Karpas-422 (cell line): Measurements from ENCODE around the gene EPAS1. TPM values are rescaled to one million over a fixed set of nuclear protein-coding genes. Genes with fewer than 3 reads are reported as not detected.

Experiments
- DNase-seq: peaks from one replicate; pipeline ENCODE4 v3.0.0-alpha.2; 2015
- H2AFZ ChIP-seq: fragments of 200-600 bp; sonication (generic); 2 replicates; pipeline ENCODE4 v1.6.1; 2014; ENCODE audit warnings: antibody characterized with exemption, low read length, mixed read lengths
- H3K27ac ChIP-seq: fragments of 200-600 bp; sonication (generic); 2 replicates; pipeline ENCODE4 v1.5.1; 2014; ENCODE audit warnings: mild to moderate bottlenecking, low read length, moderate library complexity
- H3K27me3 ChIP-seq: fragments of 200-600 bp; sonication (generic); 2 replicates; pipeline ENCODE4 v1.6.1; 2014; ENCODE audit warnings: low read length, mixed read lengths
- H3K36me3 ChIP-seq: fragments of 200-600 bp; sonication (generic); 2 replicates; pipeline ENCODE4 v1.6.1; 2014; ENCODE audit warnings: low read length, mixed read lengths; ENCODE audit not compliant: insufficient read depth
- H3K4me1 ChIP-seq: fragments of 200-600 bp; sonication (generic); 2 replicates; pipeline ENCODE4 v1.6.1; 2014; ENCODE audit warnings: mild to moderate bottlenecking, low read length, mixed read lengths
- H3K4me2 ChIP-seq: fragments of 200-600 bp; sonication (generic); 2 replicates; pipeline ENCODE4 v1.6.1; 2014; ENCODE audit warnings: low read length, low read depth, mild to moderate bottlenecking; ENCODE audit not compliant: poor library complexity, severe bottlenecking
- H3K4me3 ChIP-seq: fragments of 200-600 bp; sonication (generic); 2 replicates; pipeline ENCODE4 v1.5.1; 2014; ENCODE audit warnings: mild to moderate bottlenecking, antibody characterized with exemption, low read length, mixed read lengths
- H3K79me2 ChIP-seq: fragments of 200-600 bp; sonication (generic); 2 replicates; pipeline ENCODE4 v1.6.1; 2014; ENCODE audit warnings: mild to moderate bottlenecking, low read length, mixed read lengths
- H3K9ac ChIP-seq: fragments of 200-600 bp; sonication (generic); 2 replicates; pipeline ENCODE4 v1.6.0; 2014; ENCODE audit warnings: low read length
- H3K9me2 ChIP-seq: fragments of 200-600 bp; sonication (generic), shearing (Covaris generic); replicated peaks from 2 replicates; pipeline ENCODE4 v1.6.0; 2014; ENCODE audit warnings: mild to moderate bottlenecking, low read length, moderate library complexity; ENCODE audit not compliant: insufficient read depth
- H3K9me3 ChIP-seq: fragments of 300-700, 200-600 bp; sonication (generic); 2 replicates; pipeline ENCODE4 v1.6.1; 2014; ENCODE audit warnings: low read length, mixed read lengths
- H4K20me1 ChIP-seq: fragments of 200-600 bp; sonication (generic); 2 replicates; pipeline ENCODE4 v1.6.1; 2014; ENCODE audit warnings: mild to moderate bottlenecking, antibody characterized with exemption, low read length, low read depth; ENCODE audit not compliant: insufficient read depth
- total RNA-seq: library from RNA; depleted of rRNA; stranded (reverse); fragments of >200 nt; shearing (Covaris generic); gene quantifications from 2 replicates; pipeline ENCODE4 v1.2.3, GENCODE V29; 2014; ENCODE audit warnings: low replicate concordance

The EPAS1 gene
- total RNA-seq, 1 experiment from 2014 or later, result not detected

DNA sequence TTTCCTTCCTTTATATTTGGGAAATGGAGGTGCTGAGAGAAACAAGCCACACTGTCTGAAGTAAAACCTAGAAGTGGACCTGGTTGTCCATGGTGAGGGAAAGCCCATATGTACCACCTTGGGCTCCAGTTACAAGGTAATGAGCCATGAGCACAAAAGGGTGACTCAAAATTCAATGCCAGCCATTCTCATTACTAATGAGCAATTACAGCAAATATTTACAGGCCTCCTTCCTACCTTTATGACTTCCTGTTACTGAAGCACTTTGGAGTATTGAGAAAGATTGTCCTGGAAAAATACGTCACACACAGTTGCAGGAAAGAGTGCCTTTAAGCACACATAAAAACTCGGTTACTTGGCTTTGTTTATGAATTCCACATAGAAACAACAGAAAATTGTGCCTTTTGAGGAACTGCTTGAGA lies 9.1 kb downstream of the EPAS1 start:
- no peaks in the 10 kb centered on the region for H3K9me2 ChIP-seq
- no peaks in the 10 kb centered on the region for H3K9me3 ChIP-seq
- no peak overlapping the region for H3K4me3 ChIP-seq
- H3K79me2 ChIP-seq, result no peaks in the 10 kb centered on the region
- H3K4me1 ChIP-seq, result no peaks in the 10 kb centered on the region
- H3K36me3 ChIP-seq, result no peaks in the 10 kb centered on the region
- H4K20me1 ChIP-seq, result no peaks in the 10 kb centered on the region
- no peak overlapping the region for H3K4me2 ChIP-seq
- no peak overlapping the region for H3K27ac ChIP-seq
- H3K9ac ChIP-seq, result no peak overlapping the region
- no peaks in the 10 kb centered on the region for H3K27me3 ChIP-seq
- DNase-seq, result no peak
- H2AFZ ChIP-seq, result no peak overlapping the region

GRCh38 chr2:46306988-46307655 lies 9.9 kb downstream of the EPAS1 start:
- H3K4me1 ChIP-seq, result no peaks in the 10 kb centered on the region
- no peaks in the 10 kb centered on the region for H3K79me2 ChIP-seq
- no peak overlapping the region for H3K9ac ChIP-seq
- H3K27me3 ChIP-seq, result no peaks in the 10 kb centered on the region
- H3K9me3 ChIP-seq, result no peaks in the 10 kb centered on the region
- no peak overlapping the region for H2AFZ ChIP-seq
- no peaks in the 10 kb centered on the region for H4K20me1 ChIP-seq
- no peaks in the 10 kb centered on the region for H3K9me2 ChIP-seq
- no peak overlapping the region for H3K27ac ChIP-seq
- H3K36me3 ChIP-seq, result no peaks in the 10 kb centered on the region
- no peak overlapping the region for H3K4me2 ChIP-seq
- DNase-seq, result no peak
- no peak overlapping the region for H3K4me3 ChIP-seq

- Histone ChIP-seq H3K9me2 (no peaks in the 10 kb centered on the region), H3K4me3 (no peak overlapping the region), H3K4me2 (no peak overlapping the region), H3K36me3 (no peaks in the 10 kb centered on the region), H3K9ac (no peak overlapping the region), H3K4me1 (no peaks in the 10 kb centered on the region), H3K27ac (no peak overlapping the region), H3K9me3 (no peaks in the 10 kb centered on the region), H4K20me1 (no peaks in the 10 kb centered on the region), H3K79me2 (no peaks in the 10 kb centered on the region), H3K27me3 (no peaks in the 10 kb centered on the region), H2AFZ (no peak overlapping the region)
- no peak for DNase-seq
These were observed 10.9 kb downstream of the EPAS1 start for GRCh38 chr2:46308081-46308480.

- no peak overlapping the region for H3K9ac ChIP-seq
- H3K4me2 ChIP-seq, result no peak overlapping the region
- no peak overlapping the region for H2AFZ ChIP-seq
- H3K27me3 ChIP-seq, result no peaks in the 10 kb centered on the region
- no peaks in the 10 kb centered on the region for H3K36me3 ChIP-seq
- H4K20me1 ChIP-seq, result no peaks in the 10 kb centered on the region
- H3K79me2 ChIP-seq, result no peaks in the 10 kb centered on the region
- no peaks in the 10 kb centered on the region for H3K4me1 ChIP-seq
- H3K27ac ChIP-seq, result no peak overlapping the region
- DNase-seq, result no peak
- no peaks in the 10 kb centered on the region for H3K9me3 ChIP-seq
- H3K4me3 ChIP-seq, result no peak overlapping the region
- no peaks in the 10 kb centered on the region for H3K9me2 ChIP-seq
These were observed 11.4 kb downstream of the EPAS1 start for GRCh38 chr2:46308629-46309028.

DNA sequence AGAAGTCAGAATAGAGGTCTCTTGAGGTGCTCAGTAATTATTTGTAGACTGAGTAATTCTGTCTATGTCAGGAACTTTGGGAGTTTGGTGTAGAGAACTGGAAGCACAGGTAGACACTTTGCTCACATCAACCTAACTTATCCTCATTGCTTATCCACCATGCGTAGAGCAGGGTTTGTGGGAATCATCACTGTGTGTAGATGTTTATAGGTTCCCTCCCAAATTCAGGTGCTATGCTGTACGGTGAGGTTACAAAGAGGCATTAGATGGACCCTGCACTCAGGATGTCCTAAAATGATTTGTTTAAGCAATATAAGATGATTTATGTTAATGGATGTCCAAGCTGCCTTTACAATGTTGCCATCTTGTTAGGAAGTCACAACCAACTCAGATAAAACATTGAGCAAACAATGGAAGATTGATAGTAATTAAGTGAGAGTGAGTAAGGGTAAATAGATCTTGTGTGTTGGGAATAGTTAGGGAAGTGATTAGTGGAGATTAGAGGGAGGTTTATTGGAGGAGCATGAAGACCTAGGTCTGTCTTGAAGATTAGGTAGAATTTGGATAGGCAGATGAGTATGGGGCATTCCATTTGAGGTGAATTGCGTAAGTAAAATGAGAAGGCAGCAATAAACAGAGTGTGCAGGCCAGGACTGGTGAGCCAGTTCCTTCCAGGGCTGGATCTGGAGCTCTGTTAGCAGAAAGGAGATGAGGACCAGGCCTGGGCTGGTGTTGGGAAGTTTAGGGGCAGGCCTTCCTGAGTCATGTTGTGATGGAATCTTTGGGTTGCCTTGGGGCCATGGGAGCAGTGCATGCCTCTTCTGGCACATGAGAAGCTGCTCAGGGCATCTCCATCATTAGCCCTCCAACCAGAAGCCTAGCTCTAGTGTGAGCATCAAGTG lies 12.1 kb downstream of the EPAS1 start:
- H3K4me3 ChIP-seq, result no peak overlapping the region
- H3K4me1 ChIP-seq, result no peaks in the 10 kb centered on the region
- no peaks in the 10 kb centered on the region for H3K9me2 ChIP-seq
- H3K79me2 ChIP-seq, result no peaks in the 10 kb centered on the region
- no peaks in the 10 kb centered on the region for H4K20me1 ChIP-seq
- H3K36me3 ChIP-seq, result no peaks in the 10 kb centered on the region
- no peak overlapping the region for H3K4me2 ChIP-seq
- no peaks in the 10 kb centered on the region for H3K27me3 ChIP-seq
- H2AFZ ChIP-seq, result no peak overlapping the region
- no peak for DNase-seq
- no peak overlapping the region for H3K27ac ChIP-seq
- no peak overlapping the region for H3K9ac ChIP-seq
- H3K9me3 ChIP-seq, result no peaks in the 10 kb centered on the region

DNA sequence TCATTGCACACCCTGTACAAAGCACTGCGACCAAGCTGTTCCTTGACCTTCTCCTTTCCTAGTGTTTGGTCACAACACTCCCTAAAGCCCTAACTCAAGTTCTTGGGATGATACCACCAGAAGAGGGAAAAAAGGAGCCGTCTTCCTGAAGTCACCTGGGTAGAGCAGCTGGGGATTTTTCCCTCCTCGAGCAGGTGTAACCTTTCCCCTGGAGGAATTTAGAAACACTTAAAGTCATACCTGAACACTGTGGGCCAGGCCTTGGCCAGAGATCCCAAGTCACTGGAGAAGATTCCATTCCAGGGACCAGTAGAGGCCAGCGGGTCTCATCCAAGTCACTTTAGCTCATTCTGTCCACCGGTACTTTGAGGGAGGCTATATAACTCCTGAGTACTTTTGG lies 13.2 kb downstream of the EPAS1 start:
- Histone ChIP-seq H3K27me3 (no peaks in the 10 kb centered on the region), H3K27ac (no peak overlapping the region), H2AFZ (no peak overlapping the region), H3K4me1 (no peaks in the 10 kb centered on the region), H3K79me2 (no peaks in the 10 kb centered on the region), H4K20me1 (no peaks in the 10 kb centered on the region), H3K36me3 (no peaks in the 10 kb centered on the region), H3K9ac (no peak overlapping the region), H3K4me3 (no peak overlapping the region), H3K9me2 (no peaks in the 10 kb centered on the region), H3K9me3 (no peaks in the 10 kb centered on the region), H3K4me2 (no peak overlapping the region)
- DNase-seq, result no peak

DNA sequence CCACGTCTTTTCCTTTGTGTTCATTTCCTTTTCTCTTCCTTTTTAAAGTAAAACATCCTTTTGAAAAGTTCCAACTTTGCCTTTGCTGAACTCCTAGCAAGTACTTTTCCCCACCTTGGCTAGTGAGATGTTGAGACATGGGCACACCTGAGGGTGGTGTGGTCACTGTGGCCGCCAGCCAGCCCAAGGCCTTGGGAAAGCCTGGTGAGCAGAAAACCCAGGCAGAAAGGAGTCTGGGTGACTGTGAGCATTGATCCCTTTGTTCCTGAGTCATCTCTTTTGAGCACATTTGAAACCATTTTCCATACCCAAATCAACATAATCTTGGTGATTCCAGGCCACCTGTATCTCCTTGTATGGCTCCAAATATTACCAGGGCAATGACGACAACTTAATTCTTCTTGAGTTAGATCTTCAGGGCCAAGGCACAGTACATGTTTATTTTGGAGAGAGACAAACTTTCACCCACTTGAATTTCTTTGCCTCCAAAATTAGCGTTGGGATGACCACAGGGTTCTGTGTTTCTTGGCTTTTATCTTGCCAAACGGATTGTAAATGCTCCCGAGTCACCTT lies 14.5 kb downstream of the EPAS1 start:
- no peak overlapping the region for H3K9ac ChIP-seq
- H3K27me3 ChIP-seq, result no peaks in the 10 kb centered on the region
- H3K27ac ChIP-seq, result no peak overlapping the region
- no peaks in the 10 kb centered on the region for H3K4me1 ChIP-seq
- H3K4me3 ChIP-seq, result no peak overlapping the region
- no peaks in the 10 kb centered on the region for H3K9me2 ChIP-seq
- no peaks in the 10 kb centered on the region for H3K9me3 ChIP-seq
- H4K20me1 ChIP-seq, result no peaks in the 10 kb centered on the region
- H3K79me2 ChIP-seq, result no peaks in the 10 kb centered on the region
- no peaks in the 10 kb centered on the region for H3K36me3 ChIP-seq
- H3K4me2 ChIP-seq, result no peak overlapping the region
- no peak overlapping the region for H2AFZ ChIP-seq
- DNase-seq, result no peak

GRCh38 chr2:46313063-46313462 lies 15.9 kb downstream of the EPAS1 start:
- Histone ChIP-seq H2AFZ (no peak overlapping the region), H3K36me3 (no peaks in the 10 kb centered on the region), H4K20me1 (no peaks in the 10 kb centered on the region), H3K27me3 (no peaks in the 10 kb centered on the region), H3K27ac (no peak overlapping the region), H3K4me2 (no peak overlapping the region), H3K79me2 (no peaks in the 10 kb centered on the region), H3K9ac (no peak overlapping the region), H3K4me3 (no peak overlapping the region), H3K9me2 (no peaks in the 10 kb centered on the region), H3K4me1 (no peaks in the 10 kb centered on the region), H3K9me3 (no peaks in the 10 kb centered on the region)
- DNase-seq, result no peak
